Panc1 (cell line): ENCODE results near the gene ISCA2. TPM values are rescaled to one million over a fixed set of nuclear protein-coding genes. Genes with fewer than 3 reads are reported as not detected.

Experiments used
- ATAC-seq: fragments of 200-7000 bp; cut with Tn5 transposase; 2 replicates; pipeline ENCODE4 v1.9.1; 2020; ENCODE audit warnings: mild to moderate bottlenecking, moderate library complexity
- BruUV-seq: library from RNA; stranded (reverse); fragments of 400-500 nt; replicated peaks from 2 replicates; lab custom pipeline; 2021; lab: Mats Ljungman, UMichigan
- CTCF ChIA-PET: fragments of 300-600 bp; sonication (Branson Sonifier 250); formaldehyde crosslinking; loops from one replicate; lab custom pipeline; 2022; ENCODE audit warnings: antibody characterized with exemption; lab: Charles Lee
- POLR2A ChIA-PET: fragments of 300-600 bp; sonication (Branson Sonifier 250); formaldehyde crosslinking; loops from one replicate; lab custom pipeline; 2022; ENCODE audit warnings: antibody characterized with exemption; lab: Charles Lee
- DNase-seq: peaks from one replicate; pipeline ENCODE4 v3.0.0-alpha.2; 2010; ENCODE audit warnings: low read depth, low spot score
- H3K27ac ChIP-seq: 2 replicates; pipeline ENCODE4 v1.5.1; 2011; ENCODE audit warnings: mild to moderate bottlenecking, low read length, inconsistent platforms
- H3K27me3 ChIP-seq: fragments of 200-500 bp; sonication (Bioruptor generic); 2 replicates; pipeline ENCODE4 v1.6.0; 2014; ENCODE audit warnings: low read length, inconsistent platforms; ENCODE audit not compliant: control insufficient read depth, insufficient read depth
- H3K36me3 ChIP-seq: fragments of 200-500 bp; sonication (Bioruptor generic); 2 replicates; pipeline ENCODE4 v1.5.1; 2014; ENCODE audit warnings: inconsistent platforms, mild to moderate bottlenecking, low read length, moderate library complexity; ENCODE audit not compliant: control insufficient read depth, insufficient read depth
- H3K4me1 ChIP-seq: 2 replicates; pipeline ENCODE4 v1.5.1; 2011; ENCODE audit warnings: inconsistent platforms, mild to moderate bottlenecking, low read length, moderate library complexity; ENCODE audit not compliant: control insufficient read depth, insufficient read depth
- H3K4me3 ChIP-seq, 2 experiments: 2 replicates each; pipeline ENCODE4 v1.5.1; 2011 to 2012; ENCODE audit warnings: low read depth in 2 of 2, low read length in 2 of 2, mild to moderate bottlenecking in 2 of 2, inconsistent platforms in 1 of 2, moderate library complexity in 1 of 2
- H3K9me3 ChIP-seq: fragments of 200-500 bp; sonication (Bioruptor generic); 2 replicates; pipeline ENCODE4 v1.5.1; 2014; ENCODE audit warnings: low read depth, mild to moderate bottlenecking, inconsistent platforms, low read length, moderate library complexity; ENCODE audit not compliant: control insufficient read depth, insufficient read depth
- CTCF ChIP-seq: fragments of 450-650 bp; IDR thresholded peaks from 2 replicates; pipeline ENCODE4 v1.5.1; 2017; ENCODE audit warnings: mild to moderate bottlenecking
- POLR2AphosphoS5 ChIP-seq: IDR thresholded peaks from 2 replicates; pipeline ENCODE4 v1.6.1; 2012; ENCODE audit warnings: mild to moderate bottlenecking, low read depth, low read length, moderate library complexity
- REST ChIP-seq, 2 experiments: IDR thresholded peaks; 2 replicates each; pipeline ENCODE4 v1.6.1; 2011 to 2012; ENCODE audit warnings: low read depth in 2 of 2, control low read depth in 1 of 2, low read length in 1 of 2, mild to moderate bottlenecking in 1 of 2, moderate library complexity in 1 of 2; ENCODE audit not compliant: insufficient read depth in 1 of 2
- SIN3A ChIP-seq: IDR thresholded peaks from 2 replicates; pipeline ENCODE4 v1.6.1; 2012; ENCODE audit warnings: low read depth, mild to moderate bottlenecking, low read length, moderate library complexity, borderline replicate concordance; ENCODE audit not compliant: insufficient read depth
- TCF7L2 ChIP-seq: IDR thresholded peaks from 2 replicates; pipeline ENCODE4 v1.6.1; 2011; ENCODE audit warnings: mild to moderate bottlenecking, low read depth, low read length, inconsistent platforms
- in situ Hi-C: cut with HindIII; loops from 2 replicates; pipeline ENCODE4 v1.10.0; 2016; ENCODE audit warnings: low sequenced_read_pairs, low pct_unique_long_range_greater_than_20kb
- intact Hi-C: fragments of 100-400 bp; cut with micrococcal nuclease; formaldehyde crosslinking; loops from one replicate; pipeline ENCODE4 v1.10.0; 2022; ENCODE audit not compliant: unreplicated experiment
- total RNA-seq: library from RNA; stranded (reverse); gene quantifications from one replicate; pipeline ENCODE4 v1.2.1, GENCODE V29; 2021; ENCODE audit not compliant: unreplicated experiment

The ISCA2 gene
- total RNA-seq, 1 experiment from 2014 or later: 26.1 TPM

GRCh38 chr14:74459289-74459946 is 34.1 kb upstream of the ISCA2 start:
- CTCF ChIA-PET: no interaction called here
- intact Hi-C loops: no loop called here
- ATAC-seq (peak; percentile 84), DNase-seq (no peak)
- BruUV-seq: no TSS peak
- no peak for TF ChIP-seq SIN3A
- TF ChIP-seq REST (IDR thresholded peaks at IDR 0.05; ENCODE audit: insufficient read depth in 1 of 2, low read depth in 2 of 2, low read length in 1 of 2): no peak
- TF ChIP-seq CTCF: peak; percentile 72
- TF ChIP-seq POLR2AphosphoS5: no peak
- TF ChIP-seq TCF7L2: no peak
- POLR2A ChIA-PET: no interaction called here
- Histone ChIP-seq H3K27me3 (no peaks in the 10 kb centered on the region), H3K4me1 (no peaks in the 10 kb centered on the region), H3K4me3 (no peak overlapping the region), H3K9me3 (no peaks in the 10 kb centered on the region), H3K27ac (no peak overlapping the region), H3K36me3 (no peaks in the 10 kb centered on the region)
- in situ Hi-C loops: no loop called here

- ATAC-seq (no peak), DNase-seq (no peak)
- intact Hi-C loops (no loop called here), in situ Hi-C loops (no loop called here)
- H3K27ac ChIP-seq: no peak overlapping the region
- ChIA-PET CTCF (no interaction called here), POLR2A (no interaction called here)
- no peaks in the 10 kb centered on the region for H3K4me1 ChIP-seq
- H3K27me3 ChIP-seq: no peaks in the 10 kb centered on the region
- TF ChIP-seq CTCF: no peak
- no peak for TF ChIP-seq SIN3A
- no peak for TF ChIP-seq POLR2AphosphoS5
- TF ChIP-seq REST (IDR thresholded peaks at IDR 0.05; ENCODE audit: insufficient read depth in 1 of 2, low read depth in 2 of 2, low read length in 1 of 2): no peak
- no peak for TF ChIP-seq TCF7L2
- no peak overlapping the region for H3K4me3 ChIP-seq
- H3K36me3 ChIP-seq: no peaks in the 10 kb centered on the region
- no TSS peak for BruUV-seq
- H3K9me3 ChIP-seq: no peaks in the 10 kb centered on the region
Measured at GRCh38 chr14:74459976-74460375, 33.6 kb upstream of the ISCA2 start.
